ENCODE measurements around the gene CD300LB. TPM values are rescaled to one million over a fixed set of nuclear protein-coding genes. Genes with fewer than 3 reads are reported as not detected.

Gene CD300LB
- total and polyA plus RNA-seq, 7 donors = 0.33 to 1.1 (median 0.51) TPM; not detected in 1

GRCh38 chr17:74550602-74551001, 19.3 kb upstream of the CD300LB start:
- no peak for DNase-seq
- intact Hi-C loops (cut with DNase I) = no loop called here
- H3K27ac ChIP-seq = no peak overlapping the region
- no peaks in the 10 kb centered on the region for H3K36me3 ChIP-seq
- no peak for TF ChIP-seq CTCF (IDR thresholded peaks at IDR 0.05)
- TF ChIP-seq POLR2A (IDR thresholded peaks at IDR 0.05) = no peak
- TF ChIP-seq EP300 (IDR thresholded peaks at IDR 0.05) = no peak
- TF ChIP-seq POLR2AphosphoS5 (IDR thresholded peaks at IDR 0.05) = no peak
- WGBS, 2 donors = 76 to 88% methylated on average over 15 of the region's 15 CpGs
- no peak overlapping the region for H3K4me3 ChIP-seq
- no peaks in the 10 kb centered on the region for H3K27me3 ChIP-seq
- no peaks in the 10 kb centered on the region for H3K9me3 ChIP-seq
- H3K4me1 ChIP-seq = no peaks in the 10 kb centered on the region

DNA sequence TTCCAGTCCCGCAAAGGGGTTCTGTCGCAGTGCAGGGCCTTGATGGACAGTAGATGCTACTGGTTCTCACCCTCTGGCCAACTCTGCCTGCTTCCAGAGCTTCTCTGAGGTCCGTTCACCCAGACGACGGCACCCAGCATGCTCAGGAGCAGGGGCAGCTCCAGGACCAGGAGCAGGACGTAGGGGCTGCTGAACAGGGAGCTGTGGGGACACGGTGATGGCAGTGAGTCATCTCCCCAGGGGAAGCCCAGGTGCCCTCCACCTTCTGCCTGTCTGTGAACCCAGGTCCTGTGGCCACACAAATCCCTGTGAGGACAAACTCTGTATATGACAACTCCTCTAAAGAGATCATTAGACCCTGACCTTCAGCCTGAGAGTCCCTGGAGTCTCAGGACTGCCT, 18.1 kb upstream of the CD300LB start:
- TF ChIP-seq POLR2AphosphoS5 (IDR thresholded peaks at IDR 0.05) (no peak), EP300 (IDR thresholded peaks at IDR 0.05) (no peak)
- H3K4me1 ChIP-seq = no peaks in the 10 kb centered on the region
- no peak for DNase-seq
- no peaks in the 10 kb centered on the region for H3K36me3 ChIP-seq
- H3K9me3 ChIP-seq = no peaks in the 10 kb centered on the region
- whole genome bisulfite sequencing, 2 donors = 82 to 84% methylated on average over 7 of the region's 7 CpGs
- H3K27ac ChIP-seq = no peak overlapping the region
- H3K4me3 ChIP-seq = no peak overlapping the region
- intact Hi-C loops (cut with DNase I) = no loop called here
- H3K27me3 ChIP-seq = no peaks in the 10 kb centered on the region

GRCh38 chr17:74547736-74548135, 16.5 kb upstream of the CD300LB start:
- Histone ChIP-seq H3K9me3 (no peaks in the 10 kb centered on the region), H3K4me1 (no peaks in the 10 kb centered on the region), H3K4me3 (no peak overlapping the region), H3K27me3 (no peaks in the 10 kb centered on the region), H3K27ac (no peak overlapping the region), H3K36me3 (no peaks in the 10 kb centered on the region)
- no peak for DNase-seq
- intact Hi-C loops (cut with DNase I) = no loop called here
- WGBS, 2 donors = 71 to 78% methylated on average over 3 of the region's 3 CpGs
- TF ChIP-seq CTCF (IDR thresholded peaks at IDR 0.05) (no peak), POLR2AphosphoS5 (IDR thresholded peaks at IDR 0.05) (no peak), POLR2A (IDR thresholded peaks at IDR 0.05) (no peak), EP300 (IDR thresholded peaks at IDR 0.05) (no peak)

GRCh38 chr17:74547264-74547663, 16.0 kb upstream of the CD300LB start:
- no peak for DNase-seq
- Histone ChIP-seq H3K9me3 (no peaks in the 10 kb centered on the region), H3K4me3 (no peak overlapping the region), H3K27ac (no peak overlapping the region), H3K27me3 (no peaks in the 10 kb centered on the region), H3K36me3 (no peaks in the 10 kb centered on the region), H3K4me1 (no peaks in the 10 kb centered on the region)
- intact Hi-C loops (cut with DNase I) = no loop called here
- WGBS, 2 donors = 89% methylated on average over 7 of the region's 7 CpGs
- TF ChIP-seq POLR2A (IDR thresholded peaks at IDR 0.05) = no peak
- TF ChIP-seq POLR2AphosphoS5 (IDR thresholded peaks at IDR 0.05) = no peak
- no peak for TF ChIP-seq CTCF (IDR thresholded peaks at IDR 0.05)

GRCh38 chr17:74546586-74546985, 15.3 kb upstream of the CD300LB start:
- DNase-seq = no peak
- H3K36me3 ChIP-seq = no peaks in the 10 kb centered on the region
- intact Hi-C loops (cut with DNase I) = no loop called here
- no peaks in the 10 kb centered on the region for H3K27me3 ChIP-seq
- WGBS, 2 donors = 89% methylated on average over 7 of the region's 7 CpGs
- H3K4me3 ChIP-seq = no peak overlapping the region
- no peak overlapping the region for H3K27ac ChIP-seq
- no peak for TF ChIP-seq CTCF (IDR thresholded peaks at IDR 0.05)
- no peak for TF ChIP-seq EP300 (IDR thresholded peaks at IDR 0.05)
- TF ChIP-seq POLR2AphosphoS5 (IDR thresholded peaks at IDR 0.05) = no peak
- no peak for TF ChIP-seq POLR2A (IDR thresholded peaks at IDR 0.05)
- H3K9me3 ChIP-seq = no peaks in the 10 kb centered on the region
- H3K4me1 ChIP-seq = no peaks in the 10 kb centered on the region

All from sigmoid colon (tissue), 7 donors.